ENCODE results near the gene SOAT1. TPM values are rescaled to one million over a fixed set of nuclear protein-coding genes. Genes with fewer than 3 reads are reported as not detected.

Gene SOAT1
- total RNA-seq, 1 experiment from 2014 or later: 7.5 TPM

GRCh38 chr1:179341943-179342547 is 48.4 kb downstream of the SOAT1 start:
- H3K79me2 ChIP-seq (ENCODE audit: insufficient read depth, low read length): no peaks in the 10 kb centered on the region
- Mint-ChIP-seq H3K27me3 (ENCODE audit: low read depth) (no peaks in the 10 kb centered on the region), H3K4me1 (no peaks in the 10 kb centered on the region), H3K36me3 (ENCODE audit: insufficient read depth in 1 of 3, low read depth in 3 of 3) (peaks cover 0 to 3% (median 0%) of the 10 kb centered on the region in 3 experiments; a peak in 1 of 7 replicates), H3K27ac (no peak overlapping the region), H3K9me3 (no peaks in the 10 kb centered on the region), H3K4me3 (no peak overlapping the region)
- no peaks in the 10 kb centered on the region for H3K27me3 ChIP-seq (ENCODE audit: insufficient read depth, low read length)
- no peak overlapping the region for H3K4ac ChIP-seq (ENCODE audit: low read depth, low read length)
- no peak overlapping the region for H2BK120ac ChIP-seq (ENCODE audit: low read depth, low read length, poor library complexity, severe bottlenecking)
- H3K9me3 ChIP-seq (ENCODE audit: control insufficient read depth, low read depth, low read length): no peaks in the 10 kb centered on the region
- no peaks in the 10 kb centered on the region for H3K23me2 ChIP-seq (ENCODE audit: insufficient read length, low read depth, low read length, poor library complexity, severe bottlenecking)
- H2BK12ac ChIP-seq (ENCODE audit: insufficient read length, low read depth, low read length): no peak overlapping the region
- no peak overlapping the region for H3K9ac ChIP-seq (ENCODE audit: extremely low read depth, insufficient read length, low read length)
- H2AK5ac ChIP-seq (ENCODE audit: insufficient read length, low read length): no peak overlapping the region
- no peak overlapping the region for H4K8ac ChIP-seq (replicated peaks; ENCODE audit: insufficient read length, low read depth, low read length)
- H2BK20ac ChIP-seq (ENCODE audit: low read depth, low read length, poor library complexity, severe bottlenecking): no peak overlapping the region
- H3K23ac ChIP-seq (ENCODE audit: insufficient read length, low read depth, low read length): no peak overlapping the region
- H2AFZ ChIP-seq (ENCODE audit: low read length): no peak overlapping the region
- no peak overlapping the region for H4K91ac ChIP-seq (ENCODE audit: insufficient read length, low read depth, low read length)
- no peak overlapping the region for H3T11ph ChIP-seq (ENCODE audit: low read length)
- no peak for DNase-seq
- no peak overlapping the region for H3K4me2 ChIP-seq (ENCODE audit: insufficient read depth, insufficient read length, low read length)
- no peak overlapping the region for H3K56ac ChIP-seq (ENCODE audit: insufficient read length, low read depth, low read length)
- H3K79me1 ChIP-seq (ENCODE audit: insufficient read depth, low read depth, low read length, poor library complexity, severe bottlenecking): no peaks in the 10 kb centered on the region
- no peaks in the 10 kb centered on the region for H3K4me1 ChIP-seq (ENCODE audit: insufficient read depth, low read length)
- H4K5ac ChIP-seq (ENCODE audit: insufficient read length, low read depth, low read length): no peak overlapping the region
- H3K14ac ChIP-seq (ENCODE audit: insufficient read depth, low read length): no peak overlapping the region
- WGBS (ENCODE audit: extremely low coverage, insufficient read length, low lambda C conversion rate): no CpG with 5 or more reads among the region's 4 CpGs
- no peak overlapping the region for H2BK15ac ChIP-seq (ENCODE audit: low read depth, low read length)
- no peak overlapping the region for H3K27ac ChIP-seq (ENCODE audit: insufficient read length, low read depth, low read length)
- H4K20me1 ChIP-seq (ENCODE audit: control insufficient read depth, insufficient read depth, insufficient read length): no peaks in the 10 kb centered on the region
- no peak for TF ChIP-seq CTCF (conservative IDR thresholded peaks at IDR 0.05)
- H2BK5ac ChIP-seq (ENCODE audit: insufficient read length, low read length): no peak overlapping the region
- no peak overlapping the region for H3K18ac ChIP-seq (ENCODE audit: insufficient read length, low read depth, low read length)

Data from H9 (cell line).